Activated CD4-positive, alpha-beta T cell treated with anti-CD3 and anti-CD28 coated beads, Interleukin-2, amount 10 ng/mL, durations not matched to agents 7 days and 5 days (primary cell): ENCODE results near the gene GPSM1. TPM values are rescaled to one million over a fixed set of nuclear protein-coding genes. Genes with fewer than 3 reads are reported as not detected.

ENCODE experiments used
- CTCF ChIA-PET: fragments of 350-600 bp; sonication (Branson Sonifier 250); formaldehyde crosslinking; loops from one replicate; lab custom pipeline; 2021; ENCODE audit warnings: antibody characterized with exemption; lab: Charles Lee
- POLR2A ChIA-PET: fragments of 350-600 bp; sonication (Branson Sonifier 250); formaldehyde crosslinking; loops from one replicate; lab custom pipeline; 2021; ENCODE audit warnings: antibody characterized with exemption; lab: Charles Lee
- DNase-seq: peaks from one replicate; pipeline ENCODE4 v3.0.0-alpha.2; 2020
- H3K27ac Mint-ChIP-seq: one replicate; pipeline ENCODE4 v1.8.0; 2021; ENCODE audit warnings: mild to moderate bottlenecking, moderate library complexity, mixed read lengths
- H3K27me3 Mint-ChIP-seq: one replicate; pipeline ENCODE4 v1.8.0; 2021; ENCODE audit warnings: mixed read lengths
- H3K36me3 Mint-ChIP-seq: one replicate; pipeline ENCODE4 v1.8.0; 2021; ENCODE audit warnings: low read depth, mixed read lengths
- H3K4me1 Mint-ChIP-seq: one replicate; pipeline ENCODE4 v1.8.0; 2021; ENCODE audit warnings: mixed read lengths
- H3K4me3 Mint-ChIP-seq: one replicate; pipeline ENCODE4 v1.8.0; 2021; ENCODE audit warnings: mild to moderate bottlenecking, moderate library complexity, mixed read lengths
- H3K9me3 Mint-ChIP-seq: one replicate; pipeline ENCODE4 v1.8.0; 2021; ENCODE audit warnings: mixed read lengths
- total RNA-seq, 2 experiments: library from RNA; stranded (reverse); gene quantifications; one replicate each; pipeline ENCODE4 v1.2.3, GENCODE V29; 2021

Gene GPSM1
- total RNA-seq, 2 experiments from 2014 or later, result 2.7 to 2.9 TPM

GRCh38 chr9:136394312-136395019, 67.1 kb downstream of the GPSM1 start:
- CTCF ChIA-PET, result no interaction called here
- POLR2A ChIA-PET, result no interaction called here
- no peak overlapping the region for H3K4me3 Mint-ChIP-seq
- H3K27me3 Mint-ChIP-seq, result no peaks in the 10 kb centered on the region
- H3K27ac Mint-ChIP-seq, result no peak overlapping the region
- H3K9me3 Mint-ChIP-seq, result no peaks in the 10 kb centered on the region
- DNase-seq, result no peak
- peaks cover 28% of the 10 kb centered on the region for H3K36me3 Mint-ChIP-seq
- H3K4me1 Mint-ChIP-seq, result peaks cover 16% of the 10 kb centered on the region

GRCh38 chr9:136395020-136395340, 67.6 kb downstream of the GPSM1 start:
- DNase-seq, result no peak
- Mint-ChIP-seq H3K4me1 (peaks cover 14% of the 10 kb centered on the region), H3K36me3 (peaks cover 26% of the 10 kb centered on the region), H3K27ac (no peak overlapping the region), H3K27me3 (no peaks in the 10 kb centered on the region), H3K4me3 (no peak overlapping the region), H3K9me3 (no peaks in the 10 kb centered on the region)
- ChIA-PET POLR2A (no interaction called here), CTCF (no interaction called here)

- Mint-ChIP-seq H3K4me1 (peaks cover 19% of the 10 kb centered on the region), H3K27ac (no peak overlapping the region), H3K9me3 (no peaks in the 10 kb centered on the region), H3K27me3 (no peaks in the 10 kb centered on the region), H3K36me3 (peaks cover 25% of the 10 kb centered on the region), H3K4me3 (no peak overlapping the region)
- ChIA-PET CTCF (interaction anchor here (2.7 kb wide), 1 partner anchor 32 kb away, joined by 9 read pairs; the partner anchor contains the start of gene DNLZ), POLR2A (no interaction called here)
- DNase-seq, result no peak
Observed at GRCh38 chr9:136395345-136396218, 68.2 kb downstream of the GPSM1 start.

DNA sequence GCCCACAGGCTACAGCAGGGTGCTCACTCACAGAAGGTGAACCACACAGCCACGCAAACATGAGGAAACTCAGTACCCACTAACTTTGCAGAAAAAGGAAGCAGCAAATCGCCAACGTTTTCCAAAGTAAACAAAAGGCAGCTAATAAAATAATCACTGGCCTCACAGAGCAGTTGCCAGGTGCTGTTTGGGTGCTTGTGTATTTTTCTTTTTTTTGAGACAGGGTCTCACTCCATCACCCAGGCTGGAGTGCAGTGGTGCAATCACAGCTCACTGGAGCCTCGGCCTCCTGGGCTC, 68.8 kb downstream of the GPSM1 start:
- Mint-ChIP-seq H3K4me1 (peaks cover 25% of the 10 kb centered on the region), H3K36me3 (peaks cover 24% of the 10 kb centered on the region)
- POLR2A ChIA-PET, result no interaction called here

DNA sequence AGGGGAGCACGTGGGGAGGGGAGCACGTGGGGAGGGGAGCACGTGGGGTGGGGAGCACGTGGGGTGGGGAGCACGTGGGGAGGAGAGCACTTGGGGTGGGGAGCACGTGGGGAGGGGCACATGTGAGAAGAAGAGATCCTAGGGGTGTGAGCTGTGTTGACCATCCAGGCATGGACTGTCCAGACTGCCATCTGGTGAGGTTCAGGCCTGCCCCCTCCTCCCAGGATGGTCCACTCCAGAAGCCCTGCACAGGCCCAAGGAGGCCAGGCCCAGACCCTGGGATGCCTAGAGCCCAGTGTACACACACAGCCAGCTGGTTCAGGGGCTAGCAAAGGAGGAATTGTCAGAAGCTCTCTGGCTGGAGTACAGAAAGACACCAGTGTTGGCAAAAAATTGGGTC, 70.3 kb downstream of the GPSM1 start:
- ChIA-PET CTCF (interaction anchor here (1.0 to 7.1 kb wide), 4 partner anchors 11 to 34 kb away, joined by 4 to 40 read pairs (median 8); partner anchors contain the start of gene DNLZ), POLR2A (no interaction called here)
- no peaks in the 10 kb centered on the region for H3K9me3 Mint-ChIP-seq
- H3K27me3 Mint-ChIP-seq, result no peaks in the 10 kb centered on the region
- H3K36me3 Mint-ChIP-seq, result peaks cover 22% of the 10 kb centered on the region
- H3K27ac Mint-ChIP-seq, result no peak overlapping the region
- peaks cover 34% of the 10 kb centered on the region for H3K4me1 Mint-ChIP-seq
- DNase-seq, result no peak
- no peak overlapping the region for H3K4me3 Mint-ChIP-seq

More for the DNA sequence above, 68.8 kb downstream of the GPSM1 start:
- DNase-seq, result no peak
- Mint-ChIP-seq H3K27me3 (no peaks in the 10 kb centered on the region), H3K27ac (no peak overlapping the region), H3K9me3 (no peaks in the 10 kb centered on the region), H3K4me3 (no peak overlapping the region)
- CTCF ChIA-PET, result interaction anchor here (2.7 to 7.1 kb wide), 2 partner anchors 10 to 33 kb away, joined by 9 to 40 read pairs; partner anchors contain the start of gene DNLZ

GRCh38 chr9:136398286-136398685, 70.9 kb downstream of the GPSM1 start:
- Mint-ChIP-seq H3K4me3 (peak overlapping the region; percentile 39), H3K27ac (peak overlapping the region; percentile 69), H3K36me3 (peaks cover 23% of the 10 kb centered on the region), H3K9me3 (no peaks in the 10 kb centered on the region), H3K27me3 (no peaks in the 10 kb centered on the region), H3K4me1 (peaks cover 38% of the 10 kb centered on the region)
- POLR2A ChIA-PET, result no interaction called here
- CTCF ChIA-PET, result interaction anchor here (0.7 to 7.1 kb wide), 4 partner anchors 11 to 35 kb away, joined by 3 to 40 read pairs (median 8); partner anchors contain the start of gene DNLZ
- no peak for DNase-seq

DNA sequence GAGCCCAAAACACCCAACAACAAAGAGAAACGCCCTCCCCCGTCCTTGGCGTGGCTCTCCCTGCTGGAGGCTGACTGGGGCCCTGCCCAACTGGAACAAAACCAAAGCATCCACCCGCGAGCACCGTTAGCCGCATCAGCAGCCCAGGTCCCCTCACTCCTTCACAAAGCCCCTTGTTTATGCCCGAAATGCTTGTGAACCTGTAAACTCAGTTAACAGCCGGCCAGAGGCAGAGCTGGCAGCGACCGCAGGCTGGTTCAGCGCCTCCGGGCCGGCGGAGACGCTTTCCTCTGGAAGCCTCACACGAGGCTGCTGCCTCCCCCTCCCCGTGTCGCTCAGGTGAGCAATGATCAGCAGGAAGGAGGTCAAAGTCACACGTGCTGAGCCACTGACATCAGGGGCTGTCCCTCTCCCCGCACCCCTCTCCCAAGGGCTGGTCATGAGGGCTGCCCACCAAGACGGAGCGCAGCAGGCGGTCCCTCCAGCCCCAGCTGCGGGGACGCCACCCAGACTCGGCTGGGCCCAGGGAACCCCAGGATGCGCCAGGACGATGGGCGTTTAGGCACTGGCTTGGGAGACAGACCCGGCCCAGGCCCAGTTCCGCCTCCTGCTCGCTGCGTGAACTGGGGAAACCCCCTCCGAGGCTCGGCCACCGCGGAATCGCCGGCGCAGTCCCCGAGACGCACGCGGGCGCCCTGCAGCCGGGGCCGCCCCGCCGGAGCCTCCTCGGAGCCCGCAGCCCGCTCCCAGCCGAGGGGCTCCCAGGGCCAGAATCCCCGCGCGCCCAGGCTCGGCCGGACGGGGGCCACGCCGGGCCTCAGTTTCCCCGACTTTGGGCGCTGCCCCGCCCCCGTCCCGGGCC, 72.1 kb downstream of the GPSM1 start:
- H3K36me3 Mint-ChIP-seq, result peaks cover 26% of the 10 kb centered on the region
- DNase-seq, result peak; percentile 26
- H3K4me1 Mint-ChIP-seq, result peaks cover 49% of the 10 kb centered on the region
- peak overlapping the region; percentile 69 for H3K27ac Mint-ChIP-seq
- no peaks in the 10 kb centered on the region for H3K9me3 Mint-ChIP-seq
- CTCF ChIA-PET, result interaction anchor here (0.6 to 7.1 kb wide), 6 partner anchors 10 to 260 kb away, joined by 3 to 40 read pairs (median 5); partner anchors contain the start of gene DNLZ
- H3K4me3 Mint-ChIP-seq, result peak overlapping the region; percentile 80
- POLR2A ChIA-PET, result no interaction called here
- no peaks in the 10 kb centered on the region for H3K27me3 Mint-ChIP-seq

DNA sequence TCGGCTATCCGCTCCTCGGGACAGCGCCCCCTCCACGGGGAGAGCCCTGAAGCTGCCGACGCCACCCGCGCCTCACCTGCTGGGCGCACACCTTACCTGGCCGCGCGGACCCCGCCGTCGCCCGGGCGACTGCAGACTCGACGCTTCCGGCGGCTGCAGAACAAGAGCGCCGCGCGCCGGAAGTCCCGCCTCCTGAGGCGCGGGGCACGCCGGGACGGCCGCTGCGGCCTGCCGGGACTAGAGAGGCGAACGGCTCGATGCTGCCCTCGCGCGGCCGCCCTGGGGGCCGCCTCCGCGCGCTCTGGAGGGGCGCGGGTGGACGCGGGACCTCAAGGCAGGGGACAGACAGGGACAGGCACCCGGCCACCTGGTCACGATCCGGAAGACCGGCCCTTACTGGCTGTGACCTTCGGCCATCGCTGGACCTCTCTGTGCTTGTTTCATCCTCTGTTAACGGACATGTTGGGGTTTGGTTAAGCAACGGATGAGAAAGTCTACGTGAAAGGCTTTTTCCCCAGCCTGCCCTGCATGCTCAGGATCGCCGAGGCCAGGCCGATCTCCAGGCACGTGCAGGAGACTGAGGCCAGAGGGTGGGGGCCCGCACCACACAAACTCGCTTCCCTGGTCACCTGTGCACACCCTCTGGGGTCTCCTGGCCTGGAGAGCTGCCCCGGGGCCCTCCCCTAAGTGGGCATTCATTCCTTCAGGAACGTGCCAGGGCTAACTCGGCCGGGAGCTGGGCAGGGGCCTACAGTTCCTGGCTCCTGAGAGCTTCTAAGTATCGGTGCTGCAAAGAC, 72.9 kb downstream of the GPSM1 start, which contains the start of gene SNAPC4:
TSS of gene SNAPC4 (minus strand) at position 133 of the 797 bp plus-strand sequence. CDS start 1,742 bp downstream, outside the sequence.
- Mint-ChIP-seq H3K4me1 (peaks cover 57% of the 10 kb centered on the region), H3K27ac (peak within 1 kb of the TSS; percentile 86)

DNA sequence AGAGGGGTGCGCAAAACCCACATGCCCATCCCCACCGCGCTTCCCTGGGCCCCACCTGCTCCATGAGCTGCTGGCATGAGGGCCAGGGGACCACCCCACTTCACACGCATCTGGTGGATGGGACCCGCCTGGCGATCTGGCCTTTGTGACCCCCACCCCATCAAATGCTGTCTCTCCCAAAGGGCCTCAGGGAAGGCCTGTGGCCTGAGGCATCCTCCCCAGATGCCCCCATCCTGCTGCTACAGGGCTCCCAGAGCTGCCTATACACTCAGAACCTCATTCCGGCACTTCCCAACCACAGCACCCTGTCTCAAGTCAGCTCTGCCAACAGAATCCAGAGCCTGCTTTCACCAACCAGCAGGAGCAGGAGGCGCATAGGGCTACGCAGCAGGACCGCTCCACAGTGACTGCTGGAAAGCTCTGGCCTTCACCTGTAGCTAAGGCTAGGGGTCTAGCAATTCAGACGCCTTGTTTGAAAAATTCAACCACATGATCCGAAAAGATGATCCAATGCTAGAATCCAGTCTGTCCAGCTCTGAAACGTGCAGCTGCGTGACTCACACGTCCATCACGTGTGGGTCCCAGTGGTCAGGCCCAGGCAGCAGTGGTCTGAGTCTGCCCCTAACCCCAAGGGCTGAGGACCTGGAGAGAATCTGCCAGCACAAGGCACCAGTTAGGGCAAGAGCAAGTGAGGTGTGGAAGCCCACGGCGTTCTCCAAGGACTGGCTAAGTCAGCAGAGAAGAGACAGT, 74.0 kb downstream of the GPSM1 start:
- peak overlapping the region; percentile 75 for H3K27ac Mint-ChIP-seq
- ChIA-PET CTCF (interaction anchor here (0.6 to 7.1 kb wide), 12 partner anchors 8 to 326 kb away, joined by 3 to 40 read pairs (median 4); partner anchors contain the start of gene DNLZ), POLR2A (interaction anchor here (0.6 kb wide), 1 partner anchor 24 kb away, joined by 3 read pairs; no protein-coding TSS in a partner anchor)
- no peaks in the 10 kb centered on the region for H3K9me3 Mint-ChIP-seq
- peaks cover 65% of the 10 kb centered on the region for H3K4me1 Mint-ChIP-seq
- H3K4me3 Mint-ChIP-seq, result peak overlapping the region; percentile 27
- DNase-seq, result no peak
- peaks cover 35% of the 10 kb centered on the region for H3K36me3 Mint-ChIP-seq
- H3K27me3 Mint-ChIP-seq, result no peaks in the 10 kb centered on the region

More for the DNA sequence above, 72.9 kb downstream of the GPSM1 start, which contains the start of gene SNAPC4:
- Mint-ChIP-seq H3K36me3 (peaks cover 28% of the 10 kb centered on the region), H3K4me3 (peak within 1 kb of the TSS; percentile 80), H3K9me3 (no peaks in the 10 kb centered on the region), H3K27me3 (no peaks in the 10 kb centered on the region)
- peak; percentile 86 for DNase-seq
- POLR2A ChIA-PET, result no interaction called here
- CTCF ChIA-PET, result interaction anchor here (0.6 to 7.1 kb wide), 12 partner anchors 8 to 327 kb away, joined by 3 to 40 read pairs (median 4); partner anchors contain the start of gene DNLZ

DNA sequence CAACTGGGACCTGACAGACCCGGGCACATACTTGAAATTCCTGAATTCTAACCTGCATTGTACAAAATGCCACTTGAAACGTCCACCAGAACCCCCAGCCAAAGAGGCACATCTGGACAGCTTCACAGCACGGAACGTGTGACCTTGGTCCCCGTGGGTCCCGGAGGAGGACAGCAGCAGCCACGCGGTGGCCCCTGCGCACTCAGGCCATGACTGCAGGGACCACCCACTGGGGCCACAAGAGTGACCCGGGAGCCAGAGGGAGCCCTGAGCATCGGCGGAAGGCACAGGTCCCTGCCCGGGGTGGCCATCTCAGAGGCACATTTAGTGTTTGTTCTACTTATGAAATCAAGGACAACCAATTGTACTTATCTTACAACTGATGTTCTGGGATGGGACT, 74.7 kb downstream of the GPSM1 start:
- Mint-ChIP-seq H3K27ac (no peak overlapping the region), H3K27me3 (no peaks in the 10 kb centered on the region), H3K36me3 (peaks cover 38% of the 10 kb centered on the region), H3K4me1 (peaks cover 66% of the 10 kb centered on the region), H3K4me3 (no peak overlapping the region), H3K9me3 (no peaks in the 10 kb centered on the region)
- POLR2A ChIA-PET, result no interaction called here
- CTCF ChIA-PET, result interaction anchor here (1.5 to 7.1 kb wide), 5 partner anchors 10 to 39 kb away, joined by 5 to 40 read pairs (median 7); partner anchors contain the start of gene DNLZ
- no peak for DNase-seq

GRCh38 chr9:136403538-136403914, 76.2 kb downstream of the GPSM1 start:
- Mint-ChIP-seq H3K27me3 (no peaks in the 10 kb centered on the region), H3K4me3 (peak overlapping the region; percentile 61), H3K4me1 (peaks cover 70% of the 10 kb centered on the region), H3K27ac (peak overlapping the region; percentile 85), H3K36me3 (peaks cover 47% of the 10 kb centered on the region), H3K9me3 (no peaks in the 10 kb centered on the region)
- ChIA-PET CTCF (interaction anchor here (2.0 kb wide), 1 partner anchor 21 kb away, joined by 6 read pairs; no protein-coding TSS in a partner anchor), POLR2A (no interaction called here)
- DNase-seq, result peak; percentile 81
